Left cardiac atrium (tissue), 4 donors: ENCODE results near the gene SOD1. TPM values are rescaled to one million over a fixed set of nuclear protein-coding genes. Genes with fewer than 3 reads are reported as not detected.

Experiments used
- ATAC-seq, 2 donors: fragments of 200-7000 bp; cut with Tn5 transposase; one replicate each; pipeline ENCODE4 v1.9.1; 2020; ENCODE audit warnings: mild to moderate bottlenecking in 2 of 2, moderate library complexity in 2 of 2
- DNase-seq: peaks from one replicate; pipeline ENCODE4 v3.0.0-alpha.2; 2020
- intact Hi-C, 2 donors: fragments of 100-400 bp; cut with DNase I; formaldehyde crosslinking; loops; one replicate each; pipeline versions ENCODE4 v1.14.1 to v1.15.1; 2022 to 2023
- total RNA-seq, 2 donors: library from RNA; stranded (reverse); fragmentation: NEBNext Ultra II Directional; extraction: Animal tissue kit (Norgen Biotek cat#: 25700); gene quantifications; one replicate each; pipeline ENCODE4 v1.2.1, GENCODE V29; 2021
- donor health status: DM: no; HTN: yes; CAD: no.
- donor health status: DM: no; HTN: yes; CAD: no; lungs with severe emphysema.
- donor health status: DM: yes; HTN: yes; CAD: no.
- donor health status: Dilated cardiomyopathy.

Gene SOD1
- total RNA-seq, 2 donors from 2014 or later: 305 TPM

GRCh38 chr21:31713115-31713514 lies 53.6 kb downstream of the SOD1 start:
- ATAC-seq: peak in 1 of 2 donors; percentile 16
- intact Hi-C loops: no loop called here
- DNase-seq: no peak

- intact Hi-C loops: no loop called here
- DNase-seq (no peak), ATAC-seq (peak in 1 of 2 donors; percentile 40)
Observed at GRCh38 chr21:31713973-31714740, 54.7 kb downstream of the SOD1 start.

GRCh38 chr21:31714741-31715365 lies 55.4 kb downstream of the SOD1 start:
- DNase-seq: no peak
- intact Hi-C loops: no loop called here
- ATAC-seq: peak in 1 of 2 donors; percentile 19

DNA sequence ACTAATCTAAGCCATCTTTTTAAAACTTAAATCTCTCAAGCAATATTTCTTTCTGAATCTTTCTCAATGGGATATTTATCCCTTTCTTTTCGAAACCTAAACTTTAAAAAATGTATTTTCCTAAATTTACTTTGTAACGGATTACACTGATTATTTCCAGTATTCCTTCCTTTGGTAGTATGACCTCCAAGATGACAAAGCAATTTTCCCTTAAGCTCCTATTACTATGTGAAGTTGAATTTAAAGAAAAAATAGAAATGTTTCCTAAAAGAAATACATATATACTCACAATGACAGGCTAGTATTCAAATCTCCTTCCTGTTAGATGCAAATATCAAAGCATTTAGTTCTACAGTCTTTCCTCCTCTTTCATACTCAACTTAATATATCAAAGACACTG lies 56.6 kb downstream of the SOD1 start:
- no peak for ATAC-seq
- intact Hi-C loops: no loop called here
- no peak for DNase-seq

Other genes with a start within 250 kb of the SOD1 start
- gene SCAF4, start 72.4 kb downstream of the SOD1 start, total RNA-seq: 10 to 100 TPM; 16.5 to 23.6 TPM
- gene HUNK, start 213.3 kb downstream of the SOD1 start, total RNA-seq: 1 to 10 TPM in 1 of 2 donors, under 1 TPM in 1; 0.38 to 1.7 TPM